ENCODE results near the gene SPNS3.

- TF ChIP-seq CTCF (IDR thresholded peaks at IDR 0.05; ENCODE audit: poor library complexity), result no peak
- no peak for TF ChIP-seq EZH2 (IDR thresholded peaks at IDR 0.05; ENCODE audit: borderline replicate concordance)
- no peak for TF ChIP-seq EZH2phosphoT487 (IDR thresholded peaks at IDR 0.05; ENCODE audit: low read depth, severe bottlenecking, unreplicated experiment)
Observed at GRCh38 chr17:4520894-4521600, 87.3 kb downstream of the SPNS3 start.

Measured in hepatocyte (in vitro differentiated cells).